Measurements from ENCODE around the gene PIAS4. TPM values are rescaled to one million over a fixed set of nuclear protein-coding genes. Genes with fewer than 3 reads are reported as not detected.
A peak's percentile ranks its signal among the peaks of the same experiment; 100 is the strongest.

The PIAS4 gene
- total and polyA plus RNA-seq, 4 donors = 24.8 to 37.7 (median 29.7) TPM

- H3K9me3 ChIP-seq (ENCODE audit: control insufficient read depth, insufficient read depth, low read length) = no peaks in the 10 kb centered on the region
- peaks cover 65% of the 10 kb centered on the region for H3K4me1 ChIP-seq (ENCODE audit: control insufficient read depth, insufficient read depth, low read length)
- peak overlapping the region; percentile 52 for H3K4me3 ChIP-seq (ENCODE audit: low read depth, low read length)
- peaks cover 3% of the 10 kb centered on the region for H3K27me3 ChIP-seq (ENCODE audit: control insufficient read depth, insufficient read depth, low read length)
- 4% methylated on average over 23 of the region's 24 CpGs for WGBS (ENCODE audit: insufficient coverage)
- DNase-seq (ENCODE audit: low read depth in 4 of 6, low spot score in 6 of 6) = no peak
- peaks cover 56% of the 10 kb centered on the region for H3K36me3 ChIP-seq (ENCODE audit: control insufficient read depth, insufficient read depth, low read length)
- H3K27ac ChIP-seq (ENCODE audit: low read depth, low read length) = peak overlapping the region; percentile 84
Measured at GRCh38 chr19:4064149-4064495, 56.6 kb downstream of the PIAS4 start.

GRCh38 chr19:4064496-4065260, 57.1 kb downstream of the PIAS4 start:
- 2% methylated on average over 47 of the region's 57 CpGs for WGBS (ENCODE audit: insufficient coverage)
- H3K9me3 ChIP-seq (ENCODE audit: control insufficient read depth, insufficient read depth, low read length) = no peaks in the 10 kb centered on the region
- H3K4me1 ChIP-seq (ENCODE audit: control insufficient read depth, insufficient read depth, low read length) = peaks cover 60% of the 10 kb centered on the region
- H3K27me3 ChIP-seq (ENCODE audit: control insufficient read depth, insufficient read depth, low read length) = peaks cover 4% of the 10 kb centered on the region
- peak overlapping the region; percentile 52 for H3K4me3 ChIP-seq (ENCODE audit: low read depth, low read length)
- H3K36me3 ChIP-seq (ENCODE audit: control insufficient read depth, insufficient read depth, low read length) = peaks cover 50% of the 10 kb centered on the region
- peak in 2 of 6 donors; percentile 59 to 73 for DNase-seq (ENCODE audit: low read depth in 4 of 6, low spot score in 6 of 6)
- peak overlapping the region; percentile 84 for H3K27ac ChIP-seq (ENCODE audit: low read depth, low read length)

GRCh38 chr19:4065430-4066175, 58.1 kb downstream of the PIAS4 start:
- Histone ChIP-seq H3K9me3 (ENCODE audit: control insufficient read depth, insufficient read depth, low read length) (no peaks in the 10 kb centered on the region), H3K36me3 (ENCODE audit: control insufficient read depth, insufficient read depth, low read length) (peaks cover 41% of the 10 kb centered on the region), H3K4me3 (ENCODE audit: low read depth, low read length) (peak overlapping the region; percentile 82), H3K27ac (ENCODE audit: low read depth, low read length) (peak overlapping the region; percentile 92), H3K4me1 (ENCODE audit: control insufficient read depth, insufficient read depth, low read length) (peaks cover 51% of the 10 kb centered on the region), H3K27me3 (ENCODE audit: control insufficient read depth, insufficient read depth, low read length) (peaks cover 4% of the 10 kb centered on the region)
- peak; percentile 74 to 99 (median 91) for DNase-seq (ENCODE audit: low read depth in 4 of 6, low spot score in 6 of 6)
- WGBS (ENCODE audit: insufficient coverage) = under 1% methylated on average over 56 of the region's 98 CpGs

- H3K4me1 ChIP-seq (ENCODE audit: control insufficient read depth, insufficient read depth, low read length) = peaks cover 45% of the 10 kb centered on the region
- peak in 1 of 6 donors; percentile 46 for DNase-seq (ENCODE audit: low read depth in 4 of 6, low spot score in 6 of 6)
- WGBS (ENCODE audit: insufficient coverage) = 0% methylated on average over 17 of the region's 31 CpGs
- peaks cover 35% of the 10 kb centered on the region for H3K36me3 ChIP-seq (ENCODE audit: control insufficient read depth, insufficient read depth, low read length)
- no peaks in the 10 kb centered on the region for H3K9me3 ChIP-seq (ENCODE audit: control insufficient read depth, insufficient read depth, low read length)
- peaks cover 4% of the 10 kb centered on the region for H3K27me3 ChIP-seq (ENCODE audit: control insufficient read depth, insufficient read depth, low read length)
- H3K27ac ChIP-seq (ENCODE audit: low read depth, low read length) = peak overlapping the region; percentile 92
- peak overlapping the region; percentile 82 for H3K4me3 ChIP-seq (ENCODE audit: low read depth, low read length)
Measured at GRCh38 chr19:4066176-4066606, 58.7 kb downstream of the PIAS4 start.

- Histone ChIP-seq H3K4me1 (ENCODE audit: control insufficient read depth, insufficient read depth, low read length) (peaks cover 38% of the 10 kb centered on the region), H3K9me3 (ENCODE audit: control insufficient read depth, insufficient read depth, low read length) (no peaks in the 10 kb centered on the region), H3K36me3 (ENCODE audit: control insufficient read depth, insufficient read depth, low read length) (peaks cover 28% of the 10 kb centered on the region), H3K4me3 (ENCODE audit: low read depth, low read length) (peak within 1 kb of the TSS; percentile 82), H3K27me3 (ENCODE audit: control insufficient read depth, insufficient read depth, low read length) (peaks cover 4% of the 10 kb centered on the region), H3K27ac (ENCODE audit: low read depth, low read length) (peak within 1 kb of the TSS; percentile 92)
- 0% methylated on average over 59 of the region's 85 CpGs for WGBS (ENCODE audit: insufficient coverage)
- peak in 5 of 6 donors; percentile 33 to 90 (median 52) for DNase-seq (ENCODE audit: low read depth in 4 of 6, low spot score in 6 of 6)
Measured at GRCh38 chr19:4066682-4067395, 59.3 kb downstream of the PIAS4 start, which contains the start of gene ZBTB7A. TSS of gene ZBTB7A (minus strand) at chr19:4066899. CDS start at chr19:4055232, 11,667 bp downstream.

- peaks cover 4% of the 10 kb centered on the region for H3K27me3 ChIP-seq (ENCODE audit: control insufficient read depth, insufficient read depth, low read length)
- DNase-seq (ENCODE audit: low read depth in 4 of 6, low spot score in 6 of 6) = peak in 2 of 6 donors; percentile 29 to 73
- no peaks in the 10 kb centered on the region for H3K9me3 ChIP-seq (ENCODE audit: control insufficient read depth, insufficient read depth, low read length)
- H3K4me3 ChIP-seq (ENCODE audit: low read depth, low read length) = peak overlapping the region; percentile 47
- WGBS (ENCODE audit: insufficient coverage) = 0% methylated on average over 43 of the region's 58 CpGs
- peaks cover 22% of the 10 kb centered on the region for H3K36me3 ChIP-seq (ENCODE audit: control insufficient read depth, insufficient read depth, low read length)
- peaks cover 31% of the 10 kb centered on the region for H3K4me1 ChIP-seq (ENCODE audit: control insufficient read depth, insufficient read depth, low read length)
- no peak overlapping the region for H3K27ac ChIP-seq (ENCODE audit: low read depth, low read length)
Measured at GRCh38 chr19:4067396-4068046, 60.0 kb downstream of the PIAS4 start.

- no peaks in the 10 kb centered on the region for H3K9me3 ChIP-seq (ENCODE audit: control insufficient read depth, insufficient read depth, low read length)
- peaks cover 24% of the 10 kb centered on the region for H3K4me1 ChIP-seq (ENCODE audit: control insufficient read depth, insufficient read depth, low read length)
- H3K4me3 ChIP-seq (ENCODE audit: low read depth, low read length) = peak overlapping the region; percentile 47
- peaks cover 14% of the 10 kb centered on the region for H3K36me3 ChIP-seq (ENCODE audit: control insufficient read depth, insufficient read depth, low read length)
- WGBS (ENCODE audit: insufficient coverage) = 31% methylated on average over 13 of the region's 31 CpGs
- DNase-seq (ENCODE audit: low read depth in 4 of 6, low spot score in 6 of 6) = no peak
- H3K27me3 ChIP-seq (ENCODE audit: control insufficient read depth, insufficient read depth, low read length) = peaks cover 4% of the 10 kb centered on the region
- H3K27ac ChIP-seq (ENCODE audit: low read depth, low read length) = no peak overlapping the region
Measured at GRCh38 chr19:4068047-4068966, 60.8 kb downstream of the PIAS4 start.

- H3K27me3 ChIP-seq (ENCODE audit: control insufficient read depth, insufficient read depth, low read length) = peaks cover 4% of the 10 kb centered on the region
- DNase-seq (ENCODE audit: low read depth in 4 of 6, low spot score in 6 of 6) = no peak
- peaks cover 12% of the 10 kb centered on the region for H3K4me1 ChIP-seq (ENCODE audit: control insufficient read depth, insufficient read depth, low read length)
- WGBS (ENCODE audit: insufficient coverage) = 67% methylated on average over 8 of the region's 12 CpGs
- no peak overlapping the region for H3K27ac ChIP-seq (ENCODE audit: low read depth, low read length)
- H3K9me3 ChIP-seq (ENCODE audit: control insufficient read depth, insufficient read depth, low read length) = no peaks in the 10 kb centered on the region
- H3K36me3 ChIP-seq (ENCODE audit: control insufficient read depth, insufficient read depth, low read length) = peaks cover 2% of the 10 kb centered on the region
- no peak overlapping the region for H3K4me3 ChIP-seq (ENCODE audit: low read depth, low read length)
Measured at GRCh38 chr19:4069331-4069959, 61.9 kb downstream of the PIAS4 start.

Measured in spinal cord (tissue), 10 donors.